Epithelial cell of prostate (primary cell): Measurements from ENCODE around the gene MEST.
"Not testable (repeated sequence)": the region's sequence is repeated elsewhere in the genome, so short reads cannot be mapped to it uniquely, and the experiment has no call there.

Experiments used
- DNase-seq: peaks from one replicate; pipeline ENCODE4 v3.0.0-alpha.2; 2011; ENCODE audit warnings: low read depth, low spot score
- H3K27ac ChIP-seq: fragments of 450-650 bp; 2 replicates; pipeline ENCODE4 v1.5.1; 2017; ENCODE audit warnings: mild to moderate bottlenecking

The MEST gene

GRCh38 chr7:130515315-130516040, 23.6 kb downstream of the MEST start:
- DNase-seq = no peak
- no peak overlapping the region for H3K27ac ChIP-seq

- no peak for DNase-seq
- H3K27ac ChIP-seq = no peak overlapping the region
Observed at GRCh38 chr7:130521258-130521951, 29.5 kb downstream of the MEST start.

- not testable (repeated sequence) for H3K27ac ChIP-seq, DNase-seq
Observed at GRCh38 chr7:130523519-130524125, 31.7 kb downstream of the MEST start.

GRCh38 chr7:130524628-130525027, 32.7 kb downstream of the MEST start:
- DNase-seq = no peak
- H3K27ac ChIP-seq = no peak overlapping the region

GRCh38 chr7:130527752-130528355, 36.0 kb downstream of the MEST start:
- not testable (repeated sequence) for DNase-seq, H3K27ac ChIP-seq

GRCh38 chr7:130529417-130529816, 37.5 kb downstream of the MEST start:
- no peak overlapping the region for H3K27ac ChIP-seq
- DNase-seq = no peak

GRCh38 chr7:130537894-130538293, 46.0 kb downstream of the MEST start:
- H3K27ac ChIP-seq, DNase-seq: not testable (repeated sequence)

- not testable (repeated sequence) for DNase-seq, H3K27ac ChIP-seq
Observed at GRCh38 chr7:130541287-130541686, 49.4 kb downstream of the MEST start.

GRCh38 chr7:130542297-130542696, 50.4 kb downstream of the MEST start:
- not testable (repeated sequence) for DNase-seq, H3K27ac ChIP-seq

- H3K27ac ChIP-seq = no peak overlapping the region
- DNase-seq = no peak
Observed at GRCh38 chr7:130543487-130544010, 51.7 kb downstream of the MEST start.

GRCh38 chr7:130544356-130544755, 52.5 kb downstream of the MEST start:
- no peak for DNase-seq
- H3K27ac ChIP-seq = no peak overlapping the region

GRCh38 chr7:130553398-130554029, 61.6 kb downstream of the MEST start:
- no peak for DNase-seq
- no peak overlapping the region for H3K27ac ChIP-seq

- no peak for DNase-seq
- H3K27ac ChIP-seq = no peak overlapping the region
Observed at GRCh38 chr7:130554481-130554880, 62.6 kb downstream of the MEST start.
